Measurements from ENCODE around the gene SMIM41.

DNA sequence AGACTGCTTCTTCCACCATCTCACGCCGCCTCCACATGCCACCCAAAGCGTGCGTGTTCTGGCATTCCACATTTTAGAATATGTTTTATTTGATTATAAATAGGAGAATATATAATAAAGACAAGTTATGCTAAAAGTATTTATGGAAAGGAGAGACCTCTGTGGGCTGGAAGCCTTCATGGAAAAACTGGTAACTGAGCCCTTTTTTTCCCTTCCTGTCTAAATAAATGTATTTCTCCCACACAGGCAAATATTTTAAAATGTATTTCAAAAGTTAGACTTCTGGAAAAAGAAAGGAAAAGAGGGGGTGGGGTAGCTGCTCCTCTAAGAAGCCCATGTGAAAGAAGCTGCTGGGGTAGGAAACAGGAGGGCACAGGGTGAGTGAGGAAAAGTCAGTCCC lies 44.3 kb upstream of the SMIM41 start:
- TF ChIP-seq, protein P1, sequence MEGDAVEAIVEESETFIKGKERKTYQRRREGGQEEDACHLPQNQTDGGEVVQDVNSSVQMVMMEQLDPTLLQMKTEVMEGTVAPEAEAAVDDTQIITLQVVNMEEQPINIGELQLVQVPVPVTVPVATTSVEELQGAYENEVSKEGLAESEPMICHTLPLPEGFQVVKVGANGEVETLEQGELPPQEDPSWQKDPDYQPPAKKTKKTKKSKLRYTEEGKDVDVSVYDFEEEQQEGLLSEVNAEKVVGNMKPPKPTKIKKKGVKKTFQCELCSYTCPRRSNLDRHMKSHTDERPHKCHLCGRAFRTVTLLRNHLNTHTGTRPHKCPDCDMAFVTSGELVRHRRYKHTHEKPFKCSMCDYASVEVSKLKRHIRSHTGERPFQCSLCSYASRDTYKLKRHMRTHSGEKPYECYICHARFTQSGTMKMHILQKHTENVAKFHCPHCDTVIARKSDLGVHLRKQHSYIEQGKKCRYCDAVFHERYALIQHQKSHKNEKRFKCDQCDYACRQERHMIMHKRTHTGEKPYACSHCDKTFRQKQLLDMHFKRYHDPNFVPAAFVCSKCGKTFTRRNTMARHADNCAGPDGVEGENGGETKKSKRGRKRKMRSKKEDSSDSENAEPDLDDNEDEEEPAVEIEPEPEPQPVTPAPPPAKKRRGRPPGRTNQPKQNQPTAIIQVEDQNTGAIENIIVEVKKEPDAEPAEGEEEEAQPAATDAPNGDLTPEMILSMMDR (IDR thresholded peaks at IDR 0.05; ENCODE audit: low read length): no peak
- TF ChIP-seq EZH2 (optimal IDR thresholded peaks at IDR 0.05; ENCODE audit: low read depth, low read length) (no peak), EZH2phosphoT487 (IDR thresholded peaks at IDR 0.05; ENCODE audit: low read length) (no peak)
